HepG2 (cell line): ENCODE measurements around the gene ALG9. TPM values are rescaled to one million over a fixed set of nuclear protein-coding genes. Genes with fewer than 3 reads are reported as not detected.

Experiments used
- ARNT ChIP-seq: fragments of 450-650 bp; IDR thresholded peaks from 2 replicates; pipeline ENCODE4 v1.6.1; 2017
- BORCS8-MEF2B ChIP-seq: sonication (generic); formaldehyde crosslinking; IDR thresholded peaks from 2 replicates; pipeline ENCODE4 v1.8.0; 2022; ENCODE audit warnings: mild to moderate bottlenecking, missing genetic modification reagents
- CBX5 ChIP-seq: sonication (generic); formaldehyde crosslinking; IDR thresholded peaks from 2 replicates; pipeline ENCODE4 v1.4.0; 2020; ENCODE audit warnings: missing genetic modification reagents, borderline replicate concordance
- CREM ChIP-seq, 2 experiments: sonication (generic) in 1 of 2; formaldehyde crosslinking in 1 of 2; IDR thresholded peaks; 2 replicates each; pipeline versions ENCODE4 v1.4.0 to v1.6.1; 2016 to 2020; ENCODE audit warnings: antibody characterized with exemption in 1 of 2, mild to moderate bottlenecking in 1 of 2, missing genetic modification reagents in 1 of 2
- ELF1 ChIP-seq: sonication (generic); formaldehyde crosslinking; IDR thresholded peaks from 2 replicates; pipeline ENCODE4 v1.4.0; 2020; ENCODE audit warnings: missing genetic modification reagents
- GFI1 ChIP-seq: sonication (generic); formaldehyde crosslinking; IDR thresholded peaks from 2 replicates; pipeline ENCODE4 v1.5.0; 2020; ENCODE audit warnings: missing genetic modification reagents, mild to moderate bottlenecking, borderline replicate concordance
- MEF2D ChIP-seq: sonication (generic); formaldehyde crosslinking; IDR thresholded peaks from 2 replicates; pipeline ENCODE4 v1.5.1; 2020; ENCODE audit warnings: mild to moderate bottlenecking, missing genetic modification reagents
- NFRKB ChIP-seq: fragments of 450-650 bp; IDR thresholded peaks from 2 replicates; pipeline ENCODE4 v1.6.1; 2017
- RFXANK ChIP-seq: IDR thresholded peaks from 2 replicates; pipeline ENCODE4 v1.6.1; 2016
- SP140L ChIP-seq: sonication (generic); formaldehyde crosslinking; IDR thresholded peaks from 2 replicates; pipeline ENCODE4 v1.4.0; 2020; ENCODE audit warnings: missing genetic modification reagents, borderline replicate concordance
- SP2 ChIP-seq: sonication (generic); formaldehyde crosslinking; IDR thresholded peaks from 2 replicates; pipeline ENCODE4 v1.5.1; 2020; ENCODE audit warnings: mild to moderate bottlenecking, missing genetic modification reagents
- TGIF2 ChIP-seq: IDR thresholded peaks from 2 replicates; pipeline ENCODE4 v1.6.1; 2016; ENCODE audit warnings: control low read depth, missing compliant biosample characterization
- ZBTB3 ChIP-seq: sonication (generic); formaldehyde crosslinking; IDR thresholded peaks from 2 replicates; pipeline ENCODE4 v1.4.0; 2020; ENCODE audit warnings: low read depth, mild to moderate bottlenecking, moderate library complexity, missing genetic modification reagents, borderline replicate concordance
- ZBTB39 ChIP-seq: sonication (generic); formaldehyde crosslinking; IDR thresholded peaks from 2 replicates; pipeline ENCODE4 v1.5.0; 2020; ENCODE audit warnings: missing genetic modification reagents
- ZFP91 ChIP-seq: sonication (generic); formaldehyde crosslinking; IDR thresholded peaks from 2 replicates; pipeline ENCODE4 v1.9.0; 2022; ENCODE audit warnings: missing genetic modification reagents, mild to moderate bottlenecking, borderline replicate concordance
- ZMAT3 ChIP-seq: sonication (generic); formaldehyde crosslinking; conservative IDR thresholded peaks from 2 replicates; pipeline ENCODE4 v1.7.0; 2021; ENCODE audit warnings: missing genetic modification reagents
- ZMYM3 ChIP-seq: sonication (generic); formaldehyde crosslinking; IDR thresholded peaks from 2 replicates; pipeline ENCODE4 v1.5.1; 2020; ENCODE audit warnings: mild to moderate bottlenecking, missing genetic modification reagents
- ZNF180 ChIP-seq: sonication (generic); formaldehyde crosslinking; IDR thresholded peaks from 2 replicates; pipeline ENCODE4 v1.4.0; 2020; ENCODE audit warnings: low read depth, missing genetic modification reagents, borderline replicate concordance
- ZNF430 ChIP-seq: sonication (generic); formaldehyde crosslinking; IDR thresholded peaks from 2 replicates; pipeline ENCODE4 v1.9.0; 2021; ENCODE audit warnings: mild to moderate bottlenecking, missing genetic modification reagents
- ZNF446 ChIP-seq: sonication (generic); formaldehyde crosslinking; IDR thresholded peaks from 2 replicates; pipeline ENCODE4 v1.5.0; 2020; ENCODE audit warnings: mild to moderate bottlenecking, missing genetic modification reagents
- ZNF503 ChIP-seq: sonication (generic); formaldehyde crosslinking; IDR thresholded peaks from 2 replicates; pipeline ENCODE4 v1.4.0; 2020; ENCODE audit warnings: missing genetic modification reagents
- ZNF703 ChIP-seq: sonication (generic); formaldehyde crosslinking; IDR thresholded peaks from 2 replicates; pipeline ENCODE4 v1.5.1; 2020; ENCODE audit warnings: missing genetic modification reagents, mild to moderate bottlenecking, moderate library complexity, borderline replicate concordance
- ZNF704 ChIP-seq: sonication (generic); formaldehyde crosslinking; IDR thresholded peaks from 2 replicates; pipeline ENCODE4 v1.8.1; 2023; ENCODE audit warnings: mild to moderate bottlenecking, inconsistent platforms, moderate library complexity, missing genetic modification reagents, borderline replicate concordance
- polyA plus RNA-seq, 8 experiments: library from polyadenylated mRNA; depleted of rRNA in 3 of 8; stranded (reverse) in 7 of 8; unstranded in 1 of 8; fragments of >200 nt; fragmentation: Illumina TruSeq in 4 of 8; extraction: Trizol in 4 of 8; gene quantifications; 2 replicates each; pipeline versions ENCODE4 v1.2.1 to v1.2.3, GENCODE V29; 2011 to 2016; ENCODE audit warnings: low read depth in 4 of 8, missing spikeins in 1 of 8, mixed read lengths in 1 of 8; ENCODE audit not compliant: insufficient read depth in 1 of 8
- total RNA-seq, 5 experiments: library from RNA; depleted of rRNA; stranded (reverse); fragments of >200 nt; fragmentation: Illumina TruSeq; extraction: Trizol; gene quantifications; 2 replicates each; pipeline ENCODE4 v1.2.3, GENCODE V29; 2016; ENCODE audit warnings: low read depth in 1 of 5

Gene ALG9
- total and polyA plus RNA-seq, 2 of the 13 experiments (the other 11 are each of a cell fraction or from before 2014, with no cell fraction given), result 39.4 to 40.6 TPM

GRCh38 chr11:111765984-111766833 lies 105.2 kb downstream of the ALG9 start, which contains the start of gene PPP2R1B (continued):
- TF ChIP-seq ZNF446 (CRISPR knock-in tag) (no peak), ZBTB3 (CRISPR knock-in tag) (no peak), NFRKB (no peak), ELF1 (no peak), ZMYM3 (CRISPR knock-in tag) (peak; percentile 38; the same call in 1 of the 2 replicates), ZNF703 (CRISPR knock-in tag) (no peak), CBX5 (CRISPR knock-in tag) (no peak), ZBTB39 (CRISPR knock-in tag) (peak; percentile 57; the same call in 1 of the 2 replicates), SP2 (no peak), RFXANK (CRISPR knock-in tag) (no peak), ZNF180 (CRISPR knock-in tag) (no peak), ZNF503 (CRISPR knock-in tag) (0 out of 2 replicates have a peak, but pooled peaks have one; percentile 14), ARNT (no peak), TGIF2 (CRISPR knock-in tag) (0 out of 2 replicates have a peak, but pooled peaks have one; percentile 20), CREM (IDR thresholded peaks at IDR 0.05) (no peak), CREM (CRISPR knock-in tag; IDR thresholded peaks at IDR 0.05) (no peak), SP140L (CRISPR knock-in tag) (no peak), MEF2D (CRISPR knock-in tag) (peak; percentile 51; the same call in 1 of the 2 replicates), BORCS8-MEF2B (CRISPR knock-in tag) (peak; percentile 22; the same call in 1 of the 2 replicates), ZMAT3 (0 out of 2 replicates have a peak, but pooled peaks have one; percentile 53), GFI1 (CRISPR knock-in tag) (peak; percentile 64; the same call in 1 of the 2 replicates), ZFP91 (CRISPR knock-in tag) (peak; percentile 85), ZNF430 (CRISPR knock-in tag) (peak; percentile 57; the same call in 1 of the 2 replicates), ZNF704 (peak; percentile 65; the same call in 1 of the 2 replicates)
